HepG2 (cell line): ENCODE results near the gene HLCS. TPM values are rescaled to one million over a fixed set of nuclear protein-coding genes. Genes with fewer than 3 reads are reported as not detected.

Experiments used
- ATAC-seq: fragments of 200-7000 bp; cut with Tn5 transposase; 3 replicates; pipeline ENCODE4 v1.9.1; 2020; ENCODE audit warnings: mild to moderate bottlenecking, moderate library complexity
- BruUV-seq: library from RNA; stranded (reverse); fragments of 400-500 nt; replicated peaks from 2 replicates; lab custom pipeline; 2021; lab: Mats Ljungman, UMichigan
- CTCF ChIA-PET: fragments of 300-600 bp; formaldehyde crosslinking; extraction: SDS; loops from one replicate; lab custom pipeline; 2021; ENCODE audit warnings: low total read pairs, inconsistent platforms, low intra/inter-chr PET ratio; lab: Yijun Ruan, JAX
- POLR2A ChIA-PET: fragments of 350-600 bp; sonication (Branson Sonifier 250); formaldehyde crosslinking; loops from one replicate; lab custom pipeline; 2020; ENCODE audit warnings: antibody characterized with exemption, inconsistent platforms; lab: Yijun Ruan, JAX
- DNase-seq: peaks from one replicate; pipeline ENCODE4 v3.0.0-alpha.2; 2015; ENCODE audit warnings: low spot score
- FAIRE-seq: peaks from 3 replicates; lab custom pipeline; 2011; peaks lifted over from hg19 to GRCh38; lab: Jason Lieb, UNC
- H2AFZ ChIP-seq: one replicate; pipeline ENCODE4 v1.6.1; 2011; ENCODE audit warnings: low read length, inconsistent platforms
- H3K27ac ChIP-seq: fragments of 300-600 bp; 3 replicates; pipeline ENCODE4 v1.8.0; 2011; ENCODE audit warnings: mixed run types, mild to moderate bottlenecking, mixed read lengths, low read length, inconsistent platforms; ENCODE audit not compliant: insufficient read depth; ENCODE audit errors: extremely low read length
- H3K27me3 ChIP-seq, 2 experiments: fragments of 200-600 bp in 1 of 2; 2 replicates in 1 of 2; 3 replicates in 1 of 2; pipeline versions ENCODE4 v1.6.0 to v1.8.0; 2011; ENCODE audit warnings: low read length in 2 of 2, mild to moderate bottlenecking in 2 of 2, moderate library complexity in 2 of 2, inconsistent platforms in 1 of 2; ENCODE audit not compliant: insufficient read depth in 2 of 2, control insufficient read depth in 1 of 2
- H3K36me3 ChIP-seq, 2 experiments: fragments of 200-600 bp in 1 of 2; replicated peaks in 1 of 2; 2 replicates in 1 of 2; 3 replicates in 1 of 2; pipeline versions ENCODE4 v1.5.1 to v1.8.0; 2011; ENCODE audit warnings: low read length in 2 of 2, inconsistent platforms in 1 of 2; ENCODE audit not compliant: insufficient read depth in 2 of 2, control insufficient read depth in 1 of 2
- H3K4me1 ChIP-seq: 2 replicates; pipeline ENCODE4 v1.5.1; 2012; ENCODE audit warnings: low read length, inconsistent platforms; ENCODE audit not compliant: insufficient read depth
- H3K4me2 ChIP-seq: 2 replicates; pipeline ENCODE4 v1.6.0; 2011; ENCODE audit warnings: low read depth, low read length, inconsistent platforms
- H3K4me3 ChIP-seq, 3 experiments: fragments of 200-600 bp in 1 of 3; sonication (generic), shearing (Covaris generic) in 1 of 3; replicated peaks in 1 of 3; 2 replicates each; pipeline ENCODE4 v1.5.1; 2011 to 2016; ENCODE audit warnings: low read length in 3 of 3, inconsistent platforms in 2 of 3, low read depth in 2 of 3, mild to moderate bottlenecking in 2 of 3, control low read depth in 1 of 3, mixed read lengths in 1 of 3; ENCODE audit not compliant: insufficient read depth in 1 of 3
- H3K79me2 ChIP-seq: one replicate; pipeline ENCODE4 v1.6.1; 2011; ENCODE audit warnings: low read length, inconsistent platforms; ENCODE audit not compliant: insufficient read depth
- H3K9ac ChIP-seq: 2 replicates; pipeline ENCODE4 v1.6.0; 2011; ENCODE audit warnings: mild to moderate bottlenecking, low read depth, low read length, inconsistent platforms; ENCODE audit not compliant: insufficient read depth
- H3K9me3 ChIP-seq: 2 replicates; pipeline ENCODE4 v1.5.1; 2012; ENCODE audit warnings: mild to moderate bottlenecking, low read length
- H4K20me1 ChIP-seq: 2 replicates; pipeline ENCODE4 v1.6.0; 2011; ENCODE audit warnings: inconsistent platforms, mild to moderate bottlenecking, low read length, moderate library complexity; ENCODE audit not compliant: insufficient read depth
- ETV6 ChIP-seq: sonication (generic); formaldehyde crosslinking; conservative IDR thresholded peaks from 2 replicates; pipeline ENCODE4 v1.4.0; 2020; ENCODE audit warnings: missing genetic modification reagents
- HES4 ChIP-seq: sonication (generic); formaldehyde crosslinking; IDR thresholded peaks from 2 replicates; pipeline ENCODE4 v1.9.0; 2021; ENCODE audit warnings: mild to moderate bottlenecking, missing genetic modification reagents, borderline replicate concordance
- PBX3 ChIP-seq: sonication (generic); formaldehyde crosslinking; IDR thresholded peaks from 2 replicates; pipeline ENCODE4 v1.8.1; 2023; ENCODE audit warnings: missing genetic modification reagents, inconsistent platforms, borderline replicate concordance
- TAF15 ChIP-seq: fragments of 200-400 bp; formaldehyde crosslinking; IDR thresholded peaks from one replicate; pipeline ENCODE4 v1.6.1; 2018; ENCODE audit warnings: mild to moderate bottlenecking, low read depth, low read length; ENCODE audit not compliant: poor library complexity, severe bottlenecking
- ZFP36L2 ChIP-seq: sonication (generic); formaldehyde crosslinking; IDR thresholded peaks from 2 replicates; pipeline ENCODE4 v1.4.0; 2020; ENCODE audit warnings: missing genetic modification reagents
- ZNF251 ChIP-seq: sonication (generic); formaldehyde crosslinking; IDR thresholded peaks from 2 replicates; pipeline ENCODE4 v1.9.0; 2021; ENCODE audit warnings: mild to moderate bottlenecking, missing genetic modification reagents
- ZNF382 ChIP-seq: sonication (generic); formaldehyde crosslinking; IDR thresholded peaks from 2 replicates; pipeline ENCODE4 v1.5.0; 2020; ENCODE audit warnings: missing genetic modification reagents, mild to moderate bottlenecking, borderline replicate concordance
- ZNF607 ChIP-seq: sonication (generic); formaldehyde crosslinking; IDR thresholded peaks from 2 replicates; pipeline ENCODE4 v1.5.1; 2020; ENCODE audit warnings: missing genetic modification reagents, mild to moderate bottlenecking, borderline replicate concordance
- ZNF639 ChIP-seq: conservative IDR thresholded peaks from 2 replicates; pipeline ENCODE4 v1.6.1; 2018; ENCODE audit warnings: missing genetic modification reagents
- WGBS: methylation state at CpG from one replicate; pipeline ENCODE4 v1.1.6; 2017; ENCODE audit warnings: low lambda C conversion rate; 5-methylcytosine and 5-hydroxymethylcytosine counted together
- in situ Hi-C: cut with HindIII; loops from 2 replicates; pipeline ENCODE4 v1.10.0; 2017; ENCODE audit warnings: low pct_unique_long_range_greater_than_20kb; ENCODE audit not compliant: extremely low pct_ligation_motif_present
- intact Hi-C: fragments of 100-400 bp; cut with micrococcal nuclease; formaldehyde crosslinking; loops from one replicate; pipeline ENCODE4 v1.10.0; 2022; ENCODE audit not compliant: unreplicated experiment
- polyA plus RNA-seq, 8 experiments: library from polyadenylated mRNA; depleted of rRNA in 3 of 8; stranded (reverse) in 7 of 8; unstranded in 1 of 8; fragments of >200 nt; fragmentation: Illumina TruSeq in 4 of 8; extraction: Trizol in 4 of 8; gene quantifications; 2 replicates each; pipeline versions ENCODE4 v1.2.1 to v1.2.3, GENCODE V29; 2011 to 2016; ENCODE audit warnings: low read depth in 4 of 8, missing spikeins in 1 of 8, mixed read lengths in 1 of 8; ENCODE audit not compliant: insufficient read depth in 1 of 8
- total RNA-seq, 5 experiments: library from RNA; depleted of rRNA; stranded (reverse); fragments of >200 nt; fragmentation: Illumina TruSeq; extraction: Trizol; gene quantifications; 2 replicates each; pipeline ENCODE4 v1.2.3, GENCODE V29; 2016; ENCODE audit warnings: low read depth in 1 of 5
- TF ChIP-seq, protein P1 (sequence below): sonication (generic); formaldehyde crosslinking; IDR thresholded peaks from 2 replicates; pipeline ENCODE4 v1.5.0; 2020; ENCODE audit warnings: missing genetic modification reagents
- TF ChIP-seq, protein P2 (sequence below), 2 experiments: sonication (generic) in 1 of 2; formaldehyde crosslinking in 1 of 2; IDR thresholded peaks; 2 replicates each; pipeline versions ENCODE4 v1.5.1 to v1.6.1; 2011 to 2020; ENCODE audit warnings: borderline replicate concordance in 1 of 2, low read depth in 1 of 2, low read length in 1 of 2, mild to moderate bottlenecking in 1 of 2, missing genetic modification reagents in 1 of 2, moderate library complexity in 1 of 2
- TF ChIP-seq, protein P3 (sequence below): sonication (generic); formaldehyde crosslinking; IDR thresholded peaks from 2 replicates; pipeline ENCODE4 v1.4.0; 2020; ENCODE audit warnings: mild to moderate bottlenecking, missing genetic modification reagents

The HLCS gene
- total and polyA plus RNA-seq, 2 of the 13 experiments (the other 11 are each of a cell fraction or from before 2014, with no cell fraction given): 7.9 to 12.3 TPM

- no peak for TF ChIP-seq ZNF639 (CRISPR knock-in tag)
- no peak for TF ChIP-seq ZNF251
Measured at GRCh38 chr21:36744190-36744559, 222.3 kb downstream of the HLCS start (continued).

- BruUV-seq: no TSS peak
- in situ Hi-C loops: no loop called here
- DNase-seq (no peak), ATAC-seq (no peak), FAIRE-seq (no peak)
- Histone ChIP-seq H4K20me1 (no peaks in the 10 kb centered on the region), H3K27ac (no peak overlapping the region), H3K36me3 (no peaks in the 10 kb centered on the region), H3K79me2 (no peaks in the 10 kb centered on the region), H3K9me3 (no peaks in the 10 kb centered on the region), H3K27me3 (no peaks in the 10 kb centered on the region), H3K4me1 (peaks cover 11% of the 10 kb centered on the region), H3K4me2 (no peak overlapping the region), H2AFZ (no peak overlapping the region), H3K4me3 (no peak overlapping the region), H3K9ac (no peak overlapping the region)
- CTCF ChIA-PET: no interaction called here
- POLR2A ChIA-PET: no interaction called here
- intact Hi-C loops: no loop called here
- TF ChIP-seq TAF15 (no peak), ZFP36L2 (no peak), PBX3 (CRISPR knock-in tag) (no peak), ETV6 (CRISPR knock-in tag) (no peak), HES4 (CRISPR knock-in tag) (no peak), ZNF607 (CRISPR knock-in tag) (no peak), ZNF382 (CRISPR knock-in tag) (no peak)
- TF ChIP-seq, protein P1, sequence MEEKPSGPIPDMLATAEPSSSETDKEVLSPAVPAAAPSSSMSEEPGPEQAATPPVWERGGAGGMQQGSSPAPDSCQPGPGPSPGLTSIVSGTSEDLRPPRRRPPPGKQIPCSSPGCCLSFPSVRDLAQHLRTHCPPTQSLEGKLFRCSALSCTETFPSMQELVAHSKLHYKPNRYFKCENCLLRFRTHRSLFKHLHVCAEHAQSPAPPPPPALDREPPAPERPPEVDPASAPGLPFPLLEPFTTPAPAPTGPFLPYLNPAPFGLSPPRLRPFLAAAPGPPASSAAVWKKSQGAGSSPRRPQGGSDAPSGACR (CRISPR knock-in tag): no peak
- TF ChIP-seq, protein P2, sequence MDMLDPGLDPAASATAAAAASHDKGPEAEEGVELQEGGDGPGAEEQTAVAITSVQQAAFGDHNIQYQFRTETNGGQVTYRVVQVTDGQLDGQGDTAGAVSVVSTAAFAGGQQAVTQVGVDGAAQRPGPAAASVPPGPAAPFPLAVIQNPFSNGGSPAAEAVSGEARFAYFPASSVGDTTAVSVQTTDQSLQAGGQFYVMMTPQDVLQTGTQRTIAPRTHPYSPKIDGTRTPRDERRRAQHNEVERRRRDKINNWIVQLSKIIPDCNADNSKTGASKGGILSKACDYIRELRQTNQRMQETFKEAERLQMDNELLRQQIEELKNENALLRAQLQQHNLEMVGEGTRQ (IDR thresholded peaks at IDR 0.05; ENCODE audit: low read depth, low read length): no peak
- TF ChIP-seq, protein P2 (CRISPR knock-in tag; IDR thresholded peaks at IDR 0.05; ENCODE audit: borderline replicate concordance): no peak
- TF ChIP-seq, protein P3, sequence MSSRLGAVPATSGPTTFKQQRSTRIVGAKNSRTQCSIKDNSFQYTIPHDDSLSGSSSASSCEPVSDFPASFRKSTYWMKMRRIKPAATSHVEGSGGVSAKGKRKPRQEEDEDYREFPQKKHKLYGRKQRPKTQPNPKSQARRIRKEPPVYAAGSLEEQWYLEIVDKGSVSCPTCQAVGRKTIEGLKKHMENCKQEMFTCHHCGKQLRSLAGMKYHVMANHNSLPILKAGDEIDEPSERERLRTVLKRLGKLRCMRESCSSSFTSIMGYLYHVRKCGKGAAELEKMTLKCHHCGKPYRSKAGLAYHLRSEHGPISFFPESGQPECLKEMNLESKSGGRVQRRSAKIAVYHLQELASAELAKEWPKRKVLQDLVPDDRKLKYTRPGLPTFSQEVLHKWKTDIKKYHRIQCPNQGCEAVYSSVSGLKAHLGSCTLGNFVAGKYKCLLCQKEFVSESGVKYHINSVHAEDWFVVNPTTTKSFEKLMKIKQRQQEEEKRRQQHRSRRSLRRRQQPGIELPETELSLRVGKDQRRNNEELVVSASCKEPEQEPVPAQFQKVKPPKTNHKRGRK: no peak
- WGBS: 88% methylated on average over 8 of the region's 9 CpGs
Measured at GRCh38 chr21:36743446-36743845, 223.0 kb downstream of the HLCS start.
